ENCODE measurements around the gene MTHFD1L.

The MTHFD1L gene

GRCh38 chr6:151088963-151089362, 223.5 kb downstream of the MTHFD1L start:
- H3K36me3 ChIP-seq (ENCODE audit: insufficient read depth, low read length) = peaks cover 28% of the 10 kb centered on the region; the same call in 1 of the 2 replicates
- no peak overlapping the region for H2AFZ ChIP-seq (ENCODE audit: low read length)
- no peaks in the 10 kb centered on the region for H3K9me3 ChIP-seq (ENCODE audit: insufficient read depth, low read depth, low read length)
- H3K4me1 ChIP-seq (ENCODE audit: insufficient read depth, low read length, poor library complexity, severe bottlenecking) = no peaks in the 10 kb centered on the region
- H3K4me3 ChIP-seq (ENCODE audit: low read length, poor library complexity, severe bottlenecking) = no peak overlapping the region
- H3K27me3 ChIP-seq (ENCODE audit: insufficient read depth, low read length, poor library complexity, severe bottlenecking) = no peaks in the 10 kb centered on the region
- no peak overlapping the region for H3K4me2 ChIP-seq (ENCODE audit: low read depth, low read length, poor library complexity, severe bottlenecking)
- TF ChIP-seq CTCF (conservative IDR thresholded peaks at IDR 0.05; ENCODE audit: low read length) (no peak), EZH2phosphoT487 (IDR thresholded peaks at IDR 0.05; ENCODE audit: borderline replicate concordance) (no peak)
- H3K79me2 ChIP-seq (ENCODE audit: insufficient read depth, low read length) = no peaks in the 10 kb centered on the region
- no peaks in the 10 kb centered on the region for H4K20me1 ChIP-seq (ENCODE audit: insufficient read depth, low read length, poor library complexity, severe bottlenecking)
- H3F3A ChIP-seq (ENCODE audit: low read depth) = no peaks in the 10 kb centered on the region
- no peaks in the 10 kb centered on the region for H3K9me2 ChIP-seq (replicated peaks; ENCODE audit: low read depth, low read length)
- H3K9ac ChIP-seq (ENCODE audit: low read depth, low read length, poor library complexity, severe bottlenecking) = no peak overlapping the region

DNA sequence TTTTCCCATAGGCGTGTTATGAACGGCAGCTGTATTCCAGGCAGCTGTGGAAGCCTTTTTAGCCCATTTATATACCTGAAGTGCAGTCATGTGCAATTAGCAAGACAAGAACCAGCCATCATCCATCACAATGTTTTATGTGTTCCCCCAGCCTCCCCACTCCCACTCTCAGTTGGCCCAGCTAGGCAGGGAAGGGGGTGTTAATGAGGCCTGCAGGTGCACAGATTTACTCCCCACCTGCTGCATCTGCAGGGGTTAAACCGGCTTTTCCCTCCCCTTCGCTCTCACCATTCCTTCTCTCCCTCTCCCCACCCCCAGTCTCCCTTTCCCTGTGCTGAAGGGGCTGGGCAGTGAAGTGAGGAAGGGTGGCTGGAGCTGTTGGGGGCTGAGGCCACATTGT, 224.5 kb downstream of the MTHFD1L start:
- TF ChIP-seq EZH2phosphoT487 (IDR thresholded peaks at IDR 0.05; ENCODE audit: borderline replicate concordance) (no peak), CTCF (conservative IDR thresholded peaks at IDR 0.05; ENCODE audit: low read length) (no peak)
- Histone ChIP-seq H3K4me1 (ENCODE audit: insufficient read depth, low read length, poor library complexity, severe bottlenecking) (no peaks in the 10 kb centered on the region), H3K27me3 (ENCODE audit: insufficient read depth, low read length, poor library complexity, severe bottlenecking) (no peaks in the 10 kb centered on the region), H3K4me3 (ENCODE audit: low read length, poor library complexity, severe bottlenecking) (no peak overlapping the region), H3K9me2 (replicated peaks; ENCODE audit: low read depth, low read length) (no peaks in the 10 kb centered on the region), H3K9ac (ENCODE audit: low read depth, low read length, poor library complexity, severe bottlenecking) (no peak overlapping the region), H3K79me2 (ENCODE audit: insufficient read depth, low read length) (no peaks in the 10 kb centered on the region), H3F3A (ENCODE audit: low read depth) (no peaks in the 10 kb centered on the region), H3K9me3 (ENCODE audit: insufficient read depth, low read depth, low read length) (no peaks in the 10 kb centered on the region), H3K36me3 (ENCODE audit: insufficient read depth, low read length) (peaks cover 34% of the 10 kb centered on the region; the same call in 1 of the 2 replicates), H4K20me1 (ENCODE audit: insufficient read depth, low read length, poor library complexity, severe bottlenecking) (no peaks in the 10 kb centered on the region), H2AFZ (ENCODE audit: low read length) (no peak overlapping the region), H3K4me2 (ENCODE audit: low read depth, low read length, poor library complexity, severe bottlenecking) (no peak overlapping the region)

- no peaks in the 10 kb centered on the region for H3K9me2 ChIP-seq (replicated peaks; ENCODE audit: low read depth, low read length)
- no peaks in the 10 kb centered on the region for H3K9me3 ChIP-seq (ENCODE audit: insufficient read depth, low read depth, low read length)
- H3K79me2 ChIP-seq (ENCODE audit: insufficient read depth, low read length) = no peaks in the 10 kb centered on the region
- H3K36me3 ChIP-seq (ENCODE audit: insufficient read depth, low read length) = peaks cover 47% of the 10 kb centered on the region; the same call in 1 of the 2 replicates
- no peak for TF ChIP-seq CTCF (conservative IDR thresholded peaks at IDR 0.05; ENCODE audit: low read length)
- TF ChIP-seq EZH2phosphoT487 (IDR thresholded peaks at IDR 0.05; ENCODE audit: borderline replicate concordance) = no peak
- H3F3A ChIP-seq (ENCODE audit: low read depth) = no peaks in the 10 kb centered on the region
- no peak overlapping the region for H3K4me3 ChIP-seq (ENCODE audit: low read length, poor library complexity, severe bottlenecking)
- H3K4me1 ChIP-seq (ENCODE audit: insufficient read depth, low read length, poor library complexity, severe bottlenecking) = no peaks in the 10 kb centered on the region
- H3K27me3 ChIP-seq (ENCODE audit: insufficient read depth, low read length, poor library complexity, severe bottlenecking) = no peaks in the 10 kb centered on the region
- no peaks in the 10 kb centered on the region for H4K20me1 ChIP-seq (ENCODE audit: insufficient read depth, low read length, poor library complexity, severe bottlenecking)
- H3K9ac ChIP-seq (ENCODE audit: low read depth, low read length, poor library complexity, severe bottlenecking) = no peak overlapping the region
- H3K4me2 ChIP-seq (ENCODE audit: low read depth, low read length, poor library complexity, severe bottlenecking) = no peak overlapping the region
- H2AFZ ChIP-seq (ENCODE audit: low read length) = no peak overlapping the region
Measured at GRCh38 chr6:151091571-151091970, 226.1 kb downstream of the MTHFD1L start.
